Measurements from ENCODE around the gene ZBTB22.

Gene ZBTB22

DNA sequence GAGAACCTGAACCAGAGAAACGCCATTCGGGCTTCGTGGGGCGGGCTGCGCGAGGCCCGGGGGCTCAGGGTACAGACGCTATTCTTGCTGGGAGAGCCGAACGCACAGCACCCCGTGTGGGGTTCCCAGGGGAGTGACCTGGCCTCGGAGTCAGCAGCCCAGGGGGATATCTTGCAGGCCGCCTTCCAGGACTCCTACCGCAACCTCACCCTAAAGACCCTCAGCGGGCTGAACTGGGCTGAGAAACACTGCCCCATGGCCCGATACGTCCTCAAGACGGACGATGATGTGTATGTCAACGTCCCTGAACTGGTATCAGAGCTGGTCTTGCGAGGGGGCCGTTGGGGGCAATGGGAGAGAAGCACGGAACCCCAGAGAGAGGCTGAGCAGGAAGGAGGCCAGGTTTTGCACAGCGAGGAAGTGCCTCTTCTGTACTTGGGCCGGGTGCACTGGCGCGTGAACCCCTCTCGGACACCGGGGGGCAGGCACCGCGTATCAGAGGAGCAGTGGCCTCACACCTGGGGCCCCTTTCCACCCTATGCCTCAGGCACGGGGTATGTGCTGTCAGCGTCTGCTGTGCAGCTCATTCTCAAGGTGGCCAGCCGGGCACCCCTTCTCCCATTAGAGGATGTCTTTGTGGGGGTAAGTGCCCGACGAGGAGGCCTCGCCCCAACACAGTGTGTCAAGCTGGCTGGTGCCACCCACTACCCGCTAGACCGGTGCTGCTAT is 39.7 kb downstream of the ZBTB22 start:
- DNase-seq = peak; percentile 52

DNA sequence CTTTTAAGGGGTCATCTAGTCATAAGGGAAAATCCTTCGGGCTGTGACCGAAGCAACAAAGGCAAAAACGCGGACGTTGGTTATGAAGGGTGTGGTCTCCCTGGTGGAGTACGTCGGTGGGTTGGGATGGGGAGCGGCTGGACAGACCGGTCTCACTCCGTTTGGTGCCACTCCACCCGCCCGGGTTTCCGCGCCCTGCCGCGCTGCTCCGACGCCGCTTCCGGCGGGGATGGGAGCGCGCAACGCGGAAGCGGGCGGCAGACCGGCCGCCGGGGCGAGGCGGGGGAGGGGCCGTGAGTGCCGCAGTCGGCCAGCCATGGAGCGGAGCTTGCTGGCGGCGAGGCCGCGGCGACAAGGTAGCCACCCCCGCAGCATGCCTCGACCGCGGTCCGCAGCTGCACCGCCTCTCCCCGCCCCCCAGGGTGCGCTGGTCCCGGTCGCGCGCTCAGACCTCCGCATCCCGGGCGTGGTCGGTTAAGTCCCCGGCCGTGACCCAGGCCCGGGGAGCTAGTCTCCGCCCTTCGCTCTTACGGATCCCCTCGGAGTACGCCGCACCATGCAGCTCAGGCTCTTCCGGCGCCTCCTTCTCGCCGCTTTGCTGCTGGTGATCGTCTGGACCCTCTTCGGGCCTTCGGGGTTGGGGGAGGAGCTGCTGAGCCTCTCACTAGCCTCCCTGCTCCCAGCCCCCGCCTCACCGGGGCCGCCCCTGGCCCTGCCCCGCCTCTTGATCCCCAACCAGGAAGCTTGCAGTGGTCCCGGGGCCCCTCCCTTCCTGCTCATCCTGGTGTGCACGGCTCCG is 40.5 kb downstream of the ZBTB22 start, which contains the start of gene B3GALT4:
B3GALT4 (plus strand) TSS at position 260 of the 799 bp plus-strand sequence; CDS start at position 557, 297 bp downstream.
- peak; percentile 90 for DNase-seq

DNA sequence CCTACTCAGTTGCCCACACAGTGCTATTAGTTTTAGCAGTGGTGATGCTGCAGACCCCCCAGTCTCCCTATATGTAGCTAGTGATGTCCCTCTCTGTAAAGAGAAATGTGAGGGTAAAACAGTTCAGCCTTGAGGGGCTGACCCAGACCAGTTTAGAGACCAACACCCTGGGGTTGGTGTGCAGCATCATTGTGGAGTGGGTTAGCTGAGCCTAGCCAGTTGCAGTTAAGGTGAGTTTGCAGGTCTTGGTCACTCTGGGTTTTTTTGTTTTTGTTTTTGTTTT is 41.0 kb downstream of the ZBTB22 start:
- no peak for DNase-seq

GRCh38 chr6:33275795-33276580 is 41.6 kb downstream of the ZBTB22 start:
- DNase-seq = peak; percentile 49

GRCh38 chr6:33273924-33274902 is 43.3 kb downstream of the ZBTB22 start:
- DNase-seq = no peak

DNA sequence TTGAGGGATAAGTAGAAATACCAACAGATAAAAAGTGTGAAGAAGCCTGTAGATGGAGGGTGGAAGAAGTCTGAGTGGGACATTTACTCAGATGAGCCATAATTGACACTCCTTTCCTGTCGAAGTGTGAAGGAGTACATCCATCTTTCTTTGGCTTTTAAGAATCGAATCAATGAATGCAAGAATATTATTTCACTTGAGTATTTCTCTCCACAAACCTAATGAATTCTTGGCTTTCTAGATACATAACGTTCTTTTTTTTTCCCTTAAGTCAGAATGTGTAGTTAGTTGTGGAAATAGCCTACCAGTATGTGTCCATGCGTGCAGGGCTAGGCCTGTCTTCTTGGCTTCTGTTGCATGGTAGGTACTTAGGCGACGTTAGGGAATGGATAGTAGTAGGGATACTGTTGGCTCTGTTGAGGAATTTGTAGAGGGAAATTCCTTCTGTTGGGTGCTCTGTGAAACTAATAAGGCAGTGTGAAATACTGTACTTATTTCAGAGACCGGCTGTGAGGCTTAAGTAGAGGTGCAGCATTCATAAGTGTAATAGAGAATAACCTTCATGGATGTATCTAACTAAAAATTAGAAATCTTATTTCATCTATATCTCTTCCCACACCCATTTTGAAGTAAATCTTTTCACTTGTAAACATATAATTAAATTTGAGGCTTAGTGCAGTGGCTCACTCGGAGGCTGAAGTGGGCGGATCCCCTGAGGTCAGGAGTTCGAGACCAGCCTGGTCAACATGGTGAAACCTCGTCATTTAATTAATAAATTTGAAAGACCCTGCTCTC is 44.2 kb downstream of the ZBTB22 start:
- DNase-seq = peak; percentile 30

DNA sequence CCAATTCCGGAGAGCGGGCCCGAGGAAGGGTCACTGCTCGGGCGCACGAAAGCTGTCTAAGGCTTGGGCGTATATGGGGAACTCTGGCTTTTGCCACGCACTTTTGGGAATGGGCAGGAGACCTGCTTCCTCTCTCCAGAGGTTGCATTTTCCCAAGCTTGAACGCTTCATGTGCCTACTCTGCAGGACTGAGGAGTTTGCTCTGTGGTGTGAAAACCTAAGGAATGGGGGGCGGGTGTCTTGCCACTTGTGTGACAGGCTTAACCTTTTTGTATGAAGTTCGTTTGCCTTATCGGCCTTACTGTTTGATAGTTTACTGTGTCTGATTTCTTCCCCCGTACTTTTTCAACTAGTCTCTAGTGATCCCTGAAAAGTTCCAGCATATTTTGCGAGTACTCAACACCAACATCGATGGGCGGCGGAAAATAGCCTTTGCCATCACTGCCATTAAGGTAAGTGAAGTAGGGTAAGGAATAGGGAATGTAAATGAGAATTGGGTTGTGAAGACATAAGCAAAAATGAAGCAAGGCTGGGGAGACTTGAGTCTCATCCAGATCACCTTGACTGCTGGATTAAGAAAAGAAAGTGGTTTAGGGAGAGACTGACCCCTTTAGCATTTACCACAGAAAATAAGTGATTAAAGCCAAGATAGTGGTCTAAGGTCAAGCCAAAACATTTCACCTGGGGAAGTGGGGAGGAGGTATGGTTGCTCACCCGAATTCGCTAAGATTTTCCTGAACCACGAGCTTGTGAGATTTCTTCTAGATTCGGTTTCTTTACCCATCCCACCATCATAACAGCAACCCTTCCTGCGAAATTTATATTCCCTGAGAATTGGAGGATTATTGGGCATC is 45.0 kb downstream of the ZBTB22 start:
- no peak for DNase-seq

DNA sequence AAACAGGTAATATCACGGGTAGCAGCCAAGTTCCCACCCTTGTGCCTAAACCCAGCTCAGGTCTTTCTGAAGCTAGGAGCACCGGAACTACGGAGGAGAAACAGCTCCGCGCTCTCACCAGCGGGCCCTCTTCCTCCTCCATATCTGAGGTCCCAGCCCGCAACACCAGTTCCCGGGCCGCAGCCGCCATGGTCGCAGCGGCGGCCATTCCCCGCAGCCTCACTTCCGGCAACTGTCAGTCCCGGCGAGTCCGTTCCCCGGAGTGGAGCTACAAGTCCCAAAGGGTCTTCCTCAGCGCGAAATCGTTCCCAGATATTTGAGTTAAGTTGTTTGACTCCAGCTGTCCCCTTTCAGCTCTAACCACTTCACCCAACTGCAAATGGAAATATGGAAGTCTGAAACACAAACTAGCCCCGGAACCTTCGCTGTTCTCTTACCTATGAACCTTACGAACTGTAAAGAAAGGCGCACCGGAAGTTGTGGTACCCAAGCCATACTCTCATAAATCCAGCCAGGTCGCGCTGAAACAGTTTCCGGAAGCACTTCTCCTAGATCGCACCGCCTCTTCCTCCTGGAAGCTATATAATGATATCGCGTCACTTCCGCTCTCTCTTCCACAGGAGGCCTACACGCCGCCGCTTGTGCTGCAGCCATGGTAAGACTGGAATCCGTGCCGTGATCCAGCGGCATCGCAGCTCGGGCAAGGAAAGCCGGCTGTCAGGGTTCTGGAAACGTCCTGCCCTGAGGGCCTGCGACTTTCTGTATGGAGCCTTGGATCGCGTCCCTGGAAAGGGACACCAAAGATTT is 45.9 kb downstream of the ZBTB22 start, which contains the start of the genes RPS18 and VPS52:
RPS18 (plus strand) TSS at position 608 of the 807 bp plus-strand sequence; CDS start at position 653, 45 bp downstream.
VPS52 (minus strand) TSS at position 409 of the 807 bp plus-strand sequence; CDS start at position 208, 201 bp downstream.
- DNase-seq = peak; percentile 97

- peak; percentile 15 for DNase-seq
Observed at GRCh38 chr6:33271117-33271467, 46.5 kb downstream of the ZBTB22 start.

Measured in activated CD4-positive, alpha-beta T cell treated with anti-CD3 and anti-CD28 coated beads, Interleukin-10, Interleukin-2, amounts not matched to agents 100 ng/mL and 50 ng/mL, durations not matched to agents 16 hours and 8 hours (primary cell).